ACHN (cell line): ENCODE data around the gene TMEM108.

Experiments used
- DNase-seq: peaks from one replicate; pipeline ENCODE4 v3.0.0-alpha.2; 2015
- in situ Hi-C: cut with HindIII; loops from 2 replicates; pipeline ENCODE4 v1.10.0; 2017; ENCODE audit warnings: low sequenced_read_pairs, low pct_ligation_motif_present, low pct_unique_long_range_greater_than_20kb

TMEM108 gene

DNA sequence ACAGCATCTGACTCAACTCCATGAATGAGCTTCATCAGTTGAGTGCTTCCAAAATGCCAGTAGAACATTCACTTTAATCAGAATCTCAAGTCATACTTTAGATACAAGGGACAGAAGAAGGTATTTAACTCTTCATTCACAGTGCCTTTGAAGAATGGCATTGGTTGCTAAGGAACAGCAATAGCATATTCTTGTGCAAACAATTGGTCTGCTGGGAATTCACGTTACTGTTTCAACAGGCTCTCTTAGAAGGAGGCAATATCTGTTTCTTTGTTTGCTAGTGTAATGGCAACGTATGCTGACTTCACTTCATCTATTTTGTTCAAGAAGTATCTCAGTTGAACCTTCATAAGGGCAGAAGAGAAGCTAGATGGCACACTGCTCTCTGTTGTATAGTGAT, 113.9 kb downstream of the TMEM108 start:
- DNase-seq, result no peak
- in situ Hi-C loops, result no loop called here

GRCh38 chr3:133152681-133153220, 114.6 kb downstream of the TMEM108 start:
- no peak for DNase-seq
- in situ Hi-C loops, result no loop called here

- in situ Hi-C loops, result no loop called here
These were observed 115.2 kb downstream of the TMEM108 start for GRCh38 chr3:133153382-133153781.

DNA sequence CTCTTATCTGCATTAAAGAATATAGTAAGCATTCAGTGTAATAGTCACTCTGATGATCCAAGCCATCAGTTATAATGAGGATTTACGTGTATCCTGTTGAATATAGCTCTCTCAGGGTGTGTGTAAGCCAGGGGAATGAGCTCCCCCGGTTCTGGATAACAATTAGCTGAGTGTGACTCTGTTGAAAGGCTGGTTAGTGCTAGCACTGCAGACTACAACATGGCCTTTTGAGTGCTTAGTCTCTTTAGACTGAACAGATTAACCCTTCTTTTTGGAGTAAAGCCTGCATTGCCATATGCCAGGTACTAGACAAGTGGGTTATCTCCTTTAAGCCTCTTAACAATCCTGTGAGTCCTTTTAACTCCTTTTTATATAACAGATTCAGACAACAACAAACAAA, 119.5 kb downstream of the TMEM108 start:
- DNase-seq, result no peak
- in situ Hi-C loops, result no loop called here

More at GRCh38 chr3:133153382-133153781, 115.2 kb downstream of the TMEM108 start:
- no peak for DNase-seq

DNA sequence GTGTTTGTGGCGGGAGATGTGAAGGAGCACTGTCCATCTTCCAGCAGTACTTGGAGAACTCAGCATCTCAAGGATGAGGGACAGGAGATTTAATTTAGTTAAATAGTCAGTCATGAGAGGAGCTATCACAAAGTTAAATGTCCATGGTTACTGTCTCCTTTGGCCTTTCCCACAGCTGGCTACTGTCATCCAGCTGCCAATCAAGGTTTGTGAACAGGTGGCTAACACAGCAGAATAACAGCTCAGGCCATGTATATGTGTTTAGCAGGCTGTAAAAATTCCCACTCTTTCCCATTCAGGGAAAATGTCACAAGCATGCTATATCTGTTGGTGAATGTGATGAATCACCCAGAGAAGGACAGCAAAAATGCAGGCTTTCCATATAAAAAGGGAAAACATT, 120.5 kb downstream of the TMEM108 start:
- in situ Hi-C loops, result no loop called here
- no peak for DNase-seq

DNA sequence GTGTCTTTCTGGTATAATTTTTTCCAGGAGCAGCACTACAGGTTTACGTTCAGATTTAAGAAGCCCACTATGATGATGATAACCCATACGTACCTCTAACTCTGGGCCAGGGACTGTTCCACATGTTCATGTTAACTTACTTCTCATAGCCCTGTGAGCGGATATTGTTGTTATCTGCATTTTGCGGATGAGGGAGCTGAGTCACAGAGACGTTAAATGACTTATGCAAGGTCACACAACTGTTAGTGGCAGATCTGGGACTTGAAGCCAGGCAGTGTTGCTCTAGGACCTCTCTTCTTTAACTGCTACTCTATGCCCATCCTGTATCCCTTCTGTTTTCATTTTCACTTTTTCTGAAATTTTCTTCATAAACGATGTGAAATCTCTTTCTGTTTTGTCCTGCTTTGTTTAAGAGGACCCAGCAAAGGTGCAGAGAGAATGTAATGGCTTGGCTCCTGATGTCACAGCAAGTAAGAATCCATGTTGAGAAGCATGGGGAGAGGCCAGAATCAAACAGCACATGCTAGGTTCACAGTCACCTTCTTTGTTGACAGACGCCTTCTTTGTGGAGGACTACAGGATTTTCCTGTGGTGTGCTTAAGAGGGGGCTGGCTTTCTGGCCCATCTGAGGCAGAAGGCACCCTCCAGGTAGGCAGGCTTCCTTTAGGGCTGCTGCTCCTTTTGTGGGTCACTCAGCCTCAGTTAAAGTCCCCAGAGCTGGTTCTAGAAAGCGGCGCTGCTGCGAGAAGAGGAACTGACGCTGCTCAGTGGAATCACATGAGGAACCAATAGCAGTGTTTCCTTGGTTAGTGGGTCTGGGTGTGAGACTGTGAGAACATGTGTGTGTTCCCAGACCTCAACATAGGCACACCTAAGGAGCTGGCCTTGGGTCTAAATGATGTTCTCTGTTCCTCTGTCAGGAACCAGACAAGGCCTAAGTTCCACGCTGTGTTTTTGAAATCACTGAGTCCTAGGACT, 121.6 kb downstream of the TMEM108 start:
- no peak for DNase-seq
- in situ Hi-C loops, result no loop called here

GRCh38 chr3:133161656-133162055, 123.5 kb downstream of the TMEM108 start:
- DNase-seq, result no peak
- in situ Hi-C loops, result no loop called here

DNA sequence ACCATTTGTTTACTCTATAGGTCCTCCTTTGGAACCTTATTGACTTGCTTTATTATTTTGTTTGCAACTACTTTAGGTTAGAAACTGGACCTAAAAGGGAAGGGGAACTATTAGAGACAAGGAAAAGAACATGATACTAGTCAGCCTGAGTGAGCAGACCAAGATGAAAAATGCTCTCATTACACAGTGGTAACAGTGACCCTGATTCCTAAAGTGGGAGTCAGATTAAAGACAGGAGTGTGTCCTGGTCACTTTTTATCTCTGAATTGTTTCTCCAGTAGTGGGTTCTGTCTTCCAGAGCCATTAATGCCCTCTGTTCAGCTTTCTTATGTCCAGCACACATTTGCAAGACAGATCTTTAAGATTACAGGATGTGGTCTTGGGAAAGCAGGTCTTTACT, 124.1 kb downstream of the TMEM108 start:
- in situ Hi-C loops, result no loop called here
- no peak for DNase-seq

GRCh38 chr3:133162670-133163305, 124.6 kb downstream of the TMEM108 start:
- in situ Hi-C loops, result no loop called here
- no peak for DNase-seq

DNA sequence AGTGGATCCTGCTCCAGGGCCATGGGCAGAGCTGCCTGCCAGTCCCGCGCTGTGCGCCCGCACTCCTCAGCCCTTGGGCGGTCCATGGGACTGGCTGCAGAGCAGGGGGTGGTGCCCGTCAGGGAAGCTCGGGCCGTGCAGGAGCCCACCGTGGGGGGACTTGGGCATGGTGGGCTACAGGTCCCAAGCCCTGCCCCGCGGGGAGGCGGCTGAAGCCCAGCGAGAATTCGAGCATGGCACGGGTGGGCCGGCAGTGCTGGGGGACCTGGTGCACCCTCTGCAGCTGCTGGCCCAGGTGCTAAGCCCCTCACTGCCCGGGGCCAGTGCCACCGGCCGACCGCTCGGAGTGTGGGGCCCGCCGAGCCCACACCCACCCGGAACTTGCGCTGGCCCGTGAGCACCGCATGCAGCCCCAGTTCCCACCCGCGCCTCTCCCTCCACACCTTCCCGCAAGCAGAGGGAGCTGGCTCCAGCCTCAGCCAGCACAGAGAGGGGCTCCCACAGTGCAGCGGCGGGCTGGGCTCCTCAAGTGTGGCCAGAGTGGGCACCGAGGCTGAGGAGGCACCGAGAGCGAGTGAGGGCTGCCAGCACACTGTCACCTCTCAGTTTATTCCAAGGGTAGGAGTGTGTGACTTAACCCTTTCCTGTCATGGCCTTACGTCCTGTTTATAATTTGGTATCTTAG, 129.3 kb downstream of the TMEM108 start:
- no peak for DNase-seq
- in situ Hi-C loops, result no loop called here

DNA sequence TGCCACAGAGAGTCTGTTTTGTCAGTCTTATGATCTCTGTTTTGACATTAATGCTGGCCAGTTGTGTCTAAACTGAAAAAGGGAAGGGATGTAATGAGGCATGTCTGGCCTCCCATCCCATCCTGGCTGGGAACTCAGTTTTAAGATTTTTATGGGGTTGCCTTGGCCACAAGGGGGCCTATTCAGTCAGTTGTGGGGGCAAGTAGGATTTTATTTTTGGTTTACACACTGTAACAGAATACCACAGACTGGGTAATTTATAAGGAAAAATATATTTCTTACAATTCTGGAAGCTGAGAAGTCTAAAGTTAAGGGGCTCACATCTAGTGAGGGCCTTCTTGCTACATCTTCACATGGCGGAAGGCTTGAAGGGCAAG, 129.8 kb downstream of the TMEM108 start:
- in situ Hi-C loops, result no loop called here
- DNase-seq, result no peak

DNA sequence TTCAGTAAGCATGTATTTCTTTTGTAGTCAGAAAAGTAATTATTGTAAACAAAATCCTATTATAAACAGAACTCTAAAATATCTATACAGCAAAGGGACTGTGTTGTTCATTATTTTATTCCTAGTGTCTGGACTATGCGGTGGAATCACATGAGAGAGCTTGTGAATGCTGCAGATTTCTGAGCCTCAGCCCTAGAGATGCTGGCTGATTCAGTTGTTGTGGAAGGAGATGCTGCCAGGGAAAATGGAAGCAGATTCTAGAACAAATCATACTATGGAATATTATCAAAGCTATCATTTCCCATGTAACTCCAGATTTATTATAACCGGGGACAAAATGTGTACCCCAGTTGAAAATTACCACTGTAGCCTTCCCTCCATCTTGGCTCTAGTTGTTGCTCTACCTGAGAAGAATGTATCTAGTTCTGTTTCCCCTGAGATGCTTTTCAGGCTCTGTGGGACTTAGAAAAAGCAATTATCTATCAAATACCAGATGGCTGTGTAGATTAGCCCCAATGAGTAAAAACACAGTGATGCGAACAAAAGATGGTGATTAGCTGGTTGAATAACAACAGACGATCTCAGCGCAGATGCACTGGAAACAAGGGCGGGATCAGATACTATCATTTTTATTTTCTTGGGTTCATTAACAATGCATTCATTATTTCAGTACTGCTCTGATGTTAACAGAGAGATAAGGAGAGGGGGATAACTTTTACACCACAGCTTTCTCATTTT, 131.3 kb downstream of the TMEM108 start:
- in situ Hi-C loops, result no loop called here
- DNase-seq, result no peak

- in situ Hi-C loops, result no loop called here
- DNase-seq, result no peak
These were observed 133.6 kb downstream of the TMEM108 start for GRCh38 chr3:133171831-133172230.

DNA sequence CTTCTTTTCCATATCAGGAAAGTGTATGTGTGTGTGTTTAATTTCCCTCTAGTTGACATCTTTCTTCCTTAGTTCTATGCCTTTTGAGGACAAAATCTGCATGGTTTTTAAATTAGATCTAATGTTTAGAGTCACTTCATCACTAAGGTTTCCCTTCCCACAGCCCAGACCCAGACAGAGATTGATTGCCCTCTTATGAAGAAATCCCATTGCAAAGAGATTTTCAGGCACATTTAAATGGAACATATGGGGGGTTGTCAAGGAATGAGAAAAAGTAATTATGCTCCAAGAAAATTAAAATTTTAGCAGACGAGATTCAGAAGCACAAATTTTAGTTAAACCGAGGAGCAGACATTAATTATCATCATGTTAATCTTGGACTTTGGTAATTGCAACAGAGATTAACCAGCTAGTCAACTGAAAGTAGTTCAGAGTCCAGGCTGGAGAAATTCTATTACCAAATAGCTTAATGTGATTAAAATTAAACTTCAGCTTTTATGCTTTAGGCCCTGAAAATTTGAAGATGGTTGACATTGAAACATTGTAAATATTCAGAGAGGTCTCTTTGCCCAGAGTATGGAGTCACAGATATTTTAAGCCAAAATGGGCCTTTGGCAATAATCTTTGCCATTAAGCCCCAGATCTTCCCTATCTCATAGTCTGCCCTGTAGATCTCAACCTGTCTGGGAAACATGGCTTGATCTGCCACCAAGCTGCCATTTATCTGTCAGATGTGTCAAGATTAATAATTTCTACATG, 143.4 kb downstream of the TMEM108 start:
- no peak for DNase-seq
- in situ Hi-C loops, result no loop called here

- in situ Hi-C loops, result no loop called here
- no peak for DNase-seq
These were observed 149.7 kb downstream of the TMEM108 start for GRCh38 chr3:133187870-133188379.

- no peak for DNase-seq
- in situ Hi-C loops, result no loop called here
These were observed 150.8 kb downstream of the TMEM108 start for GRCh38 chr3:133188996-133189395.

DNA sequence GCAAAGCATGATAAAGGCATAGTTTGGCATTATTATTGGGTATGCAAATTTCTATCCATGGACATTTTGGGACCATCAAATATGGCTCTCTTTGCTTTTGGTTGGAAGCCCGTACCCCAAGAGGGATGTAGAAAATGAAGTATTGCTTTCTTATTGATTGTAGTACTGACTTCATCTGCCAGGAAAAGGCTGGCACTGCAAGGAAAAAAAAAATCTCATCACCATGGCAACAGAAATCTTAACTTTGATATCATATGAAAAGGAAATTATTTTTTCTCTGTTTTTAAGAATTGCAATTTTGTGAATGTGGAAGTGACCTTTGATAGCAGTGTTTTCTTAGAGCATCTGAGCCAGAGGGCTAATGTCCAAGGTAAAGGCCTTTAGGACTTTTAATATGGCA, 151.7 kb downstream of the TMEM108 start:
- in situ Hi-C loops, result no loop called here
- DNase-seq, result no peak

DNA sequence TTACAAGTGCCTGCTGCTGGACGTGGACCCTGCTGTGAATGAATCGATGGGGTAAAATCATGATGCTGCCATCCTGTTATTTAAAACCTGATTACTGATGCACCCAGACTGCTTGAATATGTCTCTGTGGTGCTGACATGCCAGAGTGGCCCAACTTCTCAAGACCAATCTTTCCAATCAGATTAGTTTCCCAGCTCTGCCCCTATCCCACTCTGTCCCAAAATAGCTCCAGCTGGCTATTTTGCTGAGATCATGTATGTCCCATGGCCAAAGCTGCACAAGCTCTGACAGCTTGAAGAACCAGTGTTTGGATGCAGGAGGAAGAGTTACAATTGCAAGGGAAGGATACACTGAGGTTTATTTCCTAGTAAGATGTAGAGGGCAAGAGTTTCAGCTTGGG, 153.6 kb downstream of the TMEM108 start:
- no peak for DNase-seq
- in situ Hi-C loops, result no loop called here
